Measurements from ENCODE around the gene EIF4H.

- TF ChIP-seq CTCF (IDR thresholded peaks at IDR 0.05) (no peak), ZFX (IDR thresholded peaks at IDR 0.05; ENCODE audit: borderline replicate concordance) (no peak)
Measured at GRCh38 chr7:74218343-74218698, 44.2 kb downstream of the EIF4H start.
